Epidermal melanocyte (primary cell): Measurements from ENCODE around the gene TP53TG3C.
"Not testable (repeated sequence)": the region's sequence is repeated elsewhere in the genome, so short reads cannot be mapped to it uniquely, and the experiment has no call there.

Experiments used
- DNase-seq: peaks from one replicate; pipeline ENCODE4 v3.0.0; 2011; ENCODE audit warnings: low spot score; ENCODE audit not compliant: insufficient read length

The TP53TG3C gene, protein sequence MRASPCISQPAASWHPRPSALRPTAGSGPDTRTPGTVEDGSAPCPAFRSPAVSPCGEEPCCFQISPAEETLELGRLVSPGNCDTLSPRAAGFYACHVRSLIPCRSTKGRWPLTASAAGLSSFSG

GRCh38 chr16:33193926-33194325 lies at the start of gene TP53TG3C:
TSS of gene TP53TG3C (plus strand) at chr16:33194226. CDS start at chr16:33194294, 68 bp downstream.
- DNase-seq, result not testable (repeated sequence)
